HG03432 (cell line): ENCODE results near the gene SQOR.

Source experiments
- ATAC-seq: cut with Tn5 transposase; IDR thresholded peaks from one replicate; pipeline ENCODE4 v1.9.1; 2021; ENCODE audit warnings: mild to moderate bottlenecking, moderate library complexity; ENCODE audit not compliant: unreplicated experiment

Gene SQOR

GRCh38 chr15:45657764-45658545 lies 23.1 kb downstream of the SQOR start:
- no peak for ATAC-seq

- no peak for ATAC-seq
Observed at GRCh38 chr15:45660231-45660979, 25.6 kb downstream of the SQOR start.

GRCh38 chr15:45662375-45662774 lies 27.5 kb downstream of the SQOR start:
- ATAC-seq: no peak

DNA sequence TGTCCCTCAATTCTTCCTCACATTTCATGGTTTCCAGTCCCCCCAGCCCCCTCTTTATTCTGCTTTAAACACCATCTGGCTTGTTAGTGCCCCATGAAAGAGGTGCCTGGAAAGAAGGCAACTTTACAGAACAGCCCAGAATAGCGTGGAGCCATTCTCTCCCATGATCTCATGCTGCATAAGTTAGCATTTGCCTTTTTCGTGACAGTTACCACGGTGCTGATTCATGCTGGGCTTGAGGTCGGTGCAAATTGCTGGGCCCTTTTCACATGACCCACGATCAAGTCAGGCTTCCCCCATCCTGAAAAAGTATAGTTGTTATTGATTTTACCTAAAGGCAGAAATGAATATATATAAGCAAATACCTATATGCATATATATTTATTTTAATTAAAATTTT lies 29.6 kb downstream of the SQOR start:
- ATAC-seq: no peak

DNA sequence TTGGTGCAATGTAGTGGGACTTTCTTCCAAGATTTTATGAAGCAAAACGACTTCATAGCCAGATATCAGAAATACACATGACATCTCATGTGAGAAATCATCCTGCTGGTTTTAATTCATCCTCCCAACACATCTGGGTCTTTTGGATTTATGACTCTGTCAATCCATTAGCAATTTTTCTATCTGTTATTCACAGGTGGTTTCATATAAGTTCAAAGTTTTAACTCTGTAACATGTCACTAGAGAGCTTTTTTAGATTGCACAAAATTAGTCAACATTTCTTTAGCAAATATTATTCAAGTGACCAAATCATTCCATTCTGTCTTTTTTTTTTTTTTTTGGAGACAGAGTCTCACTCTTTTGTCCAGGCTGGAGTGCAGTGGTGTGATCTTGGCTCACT lies 30.4 kb downstream of the SQOR start:
- ATAC-seq: no peak

- no peak for ATAC-seq
Observed at GRCh38 chr15:45666119-45666875, 31.5 kb downstream of the SQOR start.

- no peak for ATAC-seq
Observed at GRCh38 chr15:45667002-45667401, 32.2 kb downstream of the SQOR start.

GRCh38 chr15:45668386-45668785 lies 33.6 kb downstream of the SQOR start:
- ATAC-seq: no peak

DNA sequence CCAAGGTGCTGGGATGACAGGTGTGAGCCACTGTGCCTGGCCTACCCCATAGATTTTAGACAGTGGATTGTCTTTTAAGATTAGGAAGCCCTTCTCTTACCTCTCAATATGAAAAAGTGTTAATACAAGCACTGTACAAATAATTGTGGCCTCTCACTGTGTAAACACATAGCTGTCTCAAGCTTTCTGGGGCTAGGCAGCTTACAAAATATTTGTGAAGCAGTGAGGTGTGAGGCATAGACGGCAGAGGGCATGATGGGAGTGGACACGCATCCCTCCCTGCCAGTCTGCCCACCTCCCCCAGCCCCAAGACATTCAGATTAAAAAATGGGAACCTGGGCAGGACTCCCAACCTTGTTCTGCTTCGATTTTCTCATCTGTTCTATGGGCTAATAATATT lies 34.6 kb downstream of the SQOR start:
- ATAC-seq: no peak

DNA sequence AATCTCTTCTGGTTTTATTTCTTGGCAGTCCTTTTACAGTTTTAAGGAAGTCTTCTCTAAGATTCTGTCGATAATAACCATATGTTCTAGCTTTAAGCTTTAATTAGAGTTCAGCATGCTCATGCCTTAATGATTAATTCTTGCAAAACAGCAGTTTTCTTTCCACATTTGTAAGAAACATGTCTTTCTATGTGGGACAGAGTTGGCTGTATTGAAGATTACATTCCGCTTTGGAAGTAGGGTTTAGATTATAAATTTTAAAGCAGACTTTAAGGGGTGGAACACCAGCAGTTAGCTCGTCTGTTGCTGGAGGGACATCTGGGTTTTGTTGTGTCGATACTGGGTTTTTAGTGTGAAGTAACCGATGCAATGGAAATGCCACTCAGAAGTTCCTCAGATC lies 35.3 kb downstream of the SQOR start:
- no peak for ATAC-seq

DNA sequence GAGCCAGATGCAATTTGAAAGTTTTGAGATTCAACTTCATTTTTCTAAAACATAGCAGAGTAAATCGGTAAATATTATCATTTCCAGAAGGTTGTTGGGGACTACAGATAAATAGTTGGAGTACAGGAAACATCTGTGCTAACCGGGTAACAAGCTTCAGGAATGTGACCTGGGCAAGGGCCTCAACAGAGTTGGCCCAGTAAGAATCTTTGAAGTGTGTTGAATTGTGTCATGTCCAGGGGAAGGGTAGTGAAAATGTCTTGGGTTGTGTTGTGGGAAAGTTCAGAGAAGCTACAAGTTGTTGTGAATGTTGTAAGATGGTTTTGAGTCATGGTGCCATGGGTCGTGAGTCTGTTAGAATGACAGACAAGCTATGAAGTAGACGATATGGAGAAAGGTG lies 35.7 kb downstream of the SQOR start:
- ATAC-seq: no peak

DNA sequence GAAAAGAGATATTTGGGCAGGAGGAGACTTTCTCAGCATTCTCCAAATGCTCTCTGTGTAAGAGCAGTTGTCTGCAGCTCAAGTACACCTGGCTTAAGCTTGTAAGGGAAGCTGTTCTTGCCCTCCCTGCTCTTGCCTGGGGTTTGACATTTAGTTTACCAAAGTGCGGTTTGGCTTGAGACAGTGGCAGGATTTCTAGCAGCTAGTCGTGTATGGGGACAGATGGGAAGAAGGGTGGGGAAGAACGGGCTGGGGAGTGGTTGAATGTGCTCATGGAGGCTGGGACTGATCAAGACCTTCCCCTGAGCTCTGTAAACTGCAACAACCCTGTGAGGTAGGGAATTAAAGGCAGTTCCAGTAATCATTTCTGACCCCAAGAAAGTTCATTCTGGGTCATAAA lies 39.8 kb downstream of the SQOR start:
- ATAC-seq: no peak

DNA sequence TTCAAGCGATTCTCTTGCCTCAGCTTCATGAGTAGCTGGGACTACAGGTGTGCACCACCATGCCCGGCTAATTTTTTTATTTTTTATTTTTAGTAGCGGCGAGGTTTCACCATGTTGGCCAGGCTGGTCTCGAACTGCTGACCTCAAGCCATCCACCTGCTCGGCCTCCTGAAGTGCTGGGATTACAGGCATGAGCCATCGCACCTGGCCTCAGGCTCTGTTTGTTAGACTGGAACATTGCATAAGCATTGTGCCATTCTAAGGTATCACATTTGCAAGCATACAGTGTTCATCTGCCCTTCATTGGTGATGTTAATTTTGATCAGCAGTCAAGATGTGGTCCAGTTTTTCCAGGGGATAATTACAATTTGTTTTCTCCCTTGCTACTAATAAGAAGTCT lies 43.0 kb downstream of the SQOR start:
- ATAC-seq: no peak

- ATAC-seq: no peak
Observed at GRCh38 chr15:45678459-45679178, 43.8 kb downstream of the SQOR start.

DNA sequence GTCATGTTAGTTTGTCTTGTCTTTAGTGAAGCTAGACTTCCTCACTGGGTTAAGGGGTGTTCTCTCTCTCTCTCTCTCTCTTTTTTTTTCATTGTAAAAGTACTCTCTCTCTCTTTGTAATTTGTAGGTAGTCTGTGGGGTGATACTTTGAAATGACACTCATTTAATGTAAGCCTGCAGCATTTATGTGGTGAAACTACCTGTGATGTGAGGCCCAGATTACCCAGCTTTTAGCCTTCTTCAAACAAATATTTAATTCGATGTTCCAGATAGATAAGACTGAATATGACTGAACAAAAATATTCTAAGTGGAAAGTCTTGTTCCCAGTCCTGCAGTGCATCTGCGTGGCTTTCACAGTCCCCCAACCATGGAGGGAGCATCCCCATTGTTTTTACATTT lies 49.7 kb downstream of the SQOR start:
- no peak for ATAC-seq

- no peak for ATAC-seq
Observed at GRCh38 chr15:45689616-45690015, 54.8 kb downstream of the SQOR start.

DNA sequence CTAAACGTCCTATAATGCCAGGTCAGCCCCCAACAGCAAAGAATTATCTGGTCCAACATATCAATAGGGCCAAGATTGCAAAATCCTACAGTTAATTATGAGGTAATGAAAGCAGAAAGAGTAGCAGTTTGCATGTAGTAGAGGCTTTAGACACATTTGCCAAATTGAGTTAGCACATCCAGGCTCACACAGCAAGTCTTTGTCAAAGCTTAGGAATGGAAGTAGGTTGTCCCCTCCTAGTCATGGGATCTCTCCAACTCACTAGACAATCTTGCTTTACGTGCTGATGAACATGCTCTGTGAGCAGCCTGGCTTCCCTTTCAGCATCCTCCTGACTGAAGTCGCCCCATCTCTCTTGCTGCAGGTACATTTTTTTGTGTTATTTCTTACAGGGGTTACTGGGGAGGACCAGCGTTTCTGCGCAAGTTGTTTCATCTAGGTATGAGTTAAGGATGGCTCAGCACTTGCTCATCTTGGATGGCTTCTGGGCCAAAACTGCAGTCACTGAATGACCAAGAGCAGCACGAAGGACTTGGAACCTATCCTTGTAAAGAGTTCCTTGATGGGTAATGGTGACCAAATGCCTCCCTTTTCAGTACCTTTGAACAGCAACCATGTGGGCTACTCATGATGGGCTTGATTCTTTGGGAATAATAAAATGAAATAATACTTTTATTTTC lies 55.9 kb downstream of the SQOR start:
- ATAC-seq: no peak

GRCh38 chr15:45701108-45701507 lies 66.3 kb downstream of the SQOR start:
- no peak for ATAC-seq

- no peak for ATAC-seq
Observed at GRCh38 chr15:45702041-45702440, 67.2 kb downstream of the SQOR start.

GRCh38 chr15:45703670-45704328 lies 69.0 kb downstream of the SQOR start:
- ATAC-seq: no peak
